ENCODE measurements around the gene PDE6H.

PDE6H gene

DNA sequence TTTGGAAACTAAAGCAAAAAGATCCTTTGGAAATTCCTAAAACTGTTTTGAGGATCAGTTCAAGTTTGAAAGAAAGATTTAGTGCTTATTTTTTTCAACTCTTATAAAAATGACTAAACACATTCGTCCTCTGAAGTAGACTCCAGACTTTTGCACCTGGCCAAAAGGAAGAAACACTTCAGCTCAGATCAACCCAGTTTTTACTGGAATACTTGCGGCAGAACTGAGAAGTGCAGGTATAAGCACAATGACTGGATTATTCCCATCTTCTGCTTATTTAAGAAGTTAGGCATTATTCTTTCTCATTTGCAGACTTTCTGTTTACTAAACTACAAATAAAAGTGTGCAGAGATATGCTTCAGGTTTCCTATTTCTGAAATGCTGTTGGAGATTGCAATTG lies 41.9 kb downstream of the PDE6H start:
- no peak overlapping the region for H3K4me3 ChIP-seq (ENCODE audit: low read length)
- no peak for TF ChIP-seq ZNF274 (IDR thresholded peaks at IDR 0.05; ENCODE audit: low read depth, low read length)

DNA sequence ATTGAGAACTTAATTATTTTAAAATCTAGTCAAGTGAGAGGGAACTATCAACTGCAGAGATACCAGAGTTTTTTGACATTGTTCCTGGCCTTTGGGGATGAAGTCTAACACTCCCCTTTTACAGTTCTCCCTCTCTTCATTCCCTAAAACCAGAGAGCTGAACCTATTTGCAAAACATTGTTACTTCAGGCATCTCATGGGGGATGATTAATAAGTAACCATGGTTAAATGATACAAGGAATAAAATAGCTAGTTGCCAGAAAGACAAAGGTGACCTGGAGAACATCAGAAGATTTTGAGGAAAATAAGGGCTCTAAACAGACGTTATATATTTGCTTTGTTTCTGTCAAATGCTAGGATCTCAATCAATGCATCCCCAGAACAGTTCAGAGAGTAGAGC lies 42.3 kb downstream of the PDE6H start:
- no peak overlapping the region for H3K4me3 ChIP-seq (ENCODE audit: low read length)
- no peak for TF ChIP-seq ZNF274 (IDR thresholded peaks at IDR 0.05; ENCODE audit: low read depth, low read length)

DNA sequence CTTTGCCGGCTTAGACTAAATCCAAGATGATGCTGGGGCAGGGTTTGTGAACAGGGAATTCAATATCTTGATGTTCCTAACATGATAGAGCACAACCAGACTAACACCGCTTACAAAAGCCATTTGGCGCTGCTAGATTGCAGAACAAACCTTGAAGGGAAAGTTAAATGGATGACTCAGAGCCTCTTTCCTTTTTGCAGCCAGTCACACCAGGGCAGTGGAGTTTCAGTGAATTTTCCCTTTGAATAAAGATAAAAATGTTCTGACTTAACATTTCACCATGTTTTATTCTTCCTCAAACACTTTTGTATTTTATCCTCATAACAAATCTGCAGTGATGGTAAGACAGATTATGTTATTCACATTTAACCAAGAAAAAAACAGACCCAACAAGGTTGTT lies 47.3 kb downstream of the PDE6H start:
- TF ChIP-seq ZNF274 (IDR thresholded peaks at IDR 0.05; ENCODE audit: low read depth, low read length) = no peak
- no peak overlapping the region for H3K4me3 ChIP-seq (ENCODE audit: low read length)

Data from GM08714 (cell line).